Measurements from ENCODE around the gene SLC35D1.

DNA sequence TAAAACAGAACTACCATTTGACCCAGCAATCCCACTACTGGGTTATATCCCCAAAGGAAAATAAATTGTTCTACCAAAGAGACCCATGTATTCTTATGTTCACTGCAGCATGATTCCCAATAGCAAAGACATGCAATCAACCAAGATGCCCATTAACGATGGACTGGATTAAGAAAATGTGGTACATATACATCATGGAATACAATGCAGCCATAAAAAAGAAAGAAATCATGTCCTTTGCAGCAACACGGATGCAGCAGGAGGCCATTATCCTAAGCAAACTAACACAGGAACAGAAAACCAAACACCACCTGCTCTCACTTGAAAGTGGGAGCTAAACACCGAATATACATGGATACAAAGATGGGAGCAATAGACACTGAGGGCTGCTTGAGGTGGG lies 44.2 kb downstream of the SLC35D1 start:
- TF ChIP-seq POLR2A (conservative IDR thresholded peaks at IDR 0.05), result no peak
- TF ChIP-seq BACH1 (tag; IDR thresholded peaks at IDR 0.05), result no peak
- no peak for TF ChIP-seq BDP1 (IDR thresholded peaks at IDR 0.05; ENCODE audit: insufficient read depth, insufficient read length)
- no peak for TF ChIP-seq REST (IDR thresholded peaks at IDR 0.05; ENCODE audit: borderline replicate concordance)
- no peak for TF ChIP-seq REST (CRISPR knock-in tag; IDR thresholded peaks at IDR 0.05; ENCODE audit: low read depth)
- TF ChIP-seq DNMT1 (IDR thresholded peaks at IDR 0.05), result no peak
- TF ChIP-seq MYNN (IDR thresholded peaks at IDR 0.05), result no peak
- TF ChIP-seq MYNN (CRISPR knock-in tag; IDR thresholded peaks at IDR 0.05), result no peak
- TF ChIP-seq, protein P1, sequence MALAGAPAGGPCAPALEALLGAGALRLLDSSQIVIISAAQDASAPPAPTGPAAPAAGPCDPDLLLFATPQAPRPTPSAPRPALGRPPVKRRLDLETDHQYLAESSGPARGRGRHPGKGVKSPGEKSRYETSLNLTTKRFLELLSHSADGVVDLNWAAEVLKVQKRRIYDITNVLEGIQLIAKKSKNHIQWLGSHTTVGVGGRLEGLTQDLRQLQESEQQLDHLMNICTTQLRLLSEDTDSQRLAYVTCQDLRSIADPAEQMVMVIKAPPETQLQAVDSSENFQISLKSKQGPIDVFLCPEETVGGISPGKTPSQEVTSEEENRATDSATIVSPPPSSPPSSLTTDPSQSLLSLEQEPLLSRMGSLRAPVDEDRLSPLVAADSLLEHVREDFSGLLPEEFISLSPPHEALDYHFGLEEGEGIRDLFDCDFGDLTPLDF (CRISPR knock-in tag; IDR thresholded peaks at IDR 0.05), result no peak
- no peak for TF ChIP-seq FOXA1 (IDR thresholded peaks at IDR 0.05; ENCODE audit: borderline replicate concordance)
- TF ChIP-seq, protein P2, sequence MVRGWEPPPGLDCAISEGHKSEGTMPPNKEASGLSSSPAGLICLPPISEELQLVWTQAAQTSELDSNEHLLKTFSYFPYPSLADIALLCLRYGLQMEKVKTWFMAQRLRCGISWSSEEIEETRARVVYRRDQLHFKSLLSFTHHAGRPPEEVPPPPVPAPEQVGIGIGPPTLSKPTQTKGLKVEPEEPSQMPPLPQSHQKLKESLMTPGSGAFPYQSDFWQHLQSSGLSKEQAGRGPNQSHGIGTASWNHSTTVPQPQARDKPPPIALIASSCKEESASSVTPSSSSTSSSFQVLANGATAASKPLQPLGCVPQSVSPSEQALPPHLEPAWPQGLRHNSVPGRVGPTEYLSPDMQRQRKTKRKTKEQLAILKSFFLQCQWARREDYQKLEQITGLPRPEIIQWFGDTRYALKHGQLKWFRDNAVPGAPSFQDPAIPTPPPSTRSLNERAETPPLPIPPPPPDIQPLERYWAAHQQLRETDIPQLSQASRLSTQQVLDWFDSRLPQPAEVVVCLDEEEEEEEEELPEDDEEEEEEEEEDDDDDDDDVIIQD (CRISPR knock-in tag; IDR thresholded peaks at IDR 0.05), result no peak
- no peak for TF ChIP-seq EP300 (IDR thresholded peaks at IDR 0.05; ENCODE audit: low read length)
